Activated CD8-positive, alpha-beta memory T cell treated with anti-CD3 and anti-CD28 coated beads, Interleukin-2, amount 50 U/mL, for 4 hours (primary cell): ENCODE results near the gene CSF2.

Experiments
- DNase-seq: peaks from one replicate; pipeline ENCODE4 v3.0.0-alpha.2; 2020

Gene CSF2

DNA sequence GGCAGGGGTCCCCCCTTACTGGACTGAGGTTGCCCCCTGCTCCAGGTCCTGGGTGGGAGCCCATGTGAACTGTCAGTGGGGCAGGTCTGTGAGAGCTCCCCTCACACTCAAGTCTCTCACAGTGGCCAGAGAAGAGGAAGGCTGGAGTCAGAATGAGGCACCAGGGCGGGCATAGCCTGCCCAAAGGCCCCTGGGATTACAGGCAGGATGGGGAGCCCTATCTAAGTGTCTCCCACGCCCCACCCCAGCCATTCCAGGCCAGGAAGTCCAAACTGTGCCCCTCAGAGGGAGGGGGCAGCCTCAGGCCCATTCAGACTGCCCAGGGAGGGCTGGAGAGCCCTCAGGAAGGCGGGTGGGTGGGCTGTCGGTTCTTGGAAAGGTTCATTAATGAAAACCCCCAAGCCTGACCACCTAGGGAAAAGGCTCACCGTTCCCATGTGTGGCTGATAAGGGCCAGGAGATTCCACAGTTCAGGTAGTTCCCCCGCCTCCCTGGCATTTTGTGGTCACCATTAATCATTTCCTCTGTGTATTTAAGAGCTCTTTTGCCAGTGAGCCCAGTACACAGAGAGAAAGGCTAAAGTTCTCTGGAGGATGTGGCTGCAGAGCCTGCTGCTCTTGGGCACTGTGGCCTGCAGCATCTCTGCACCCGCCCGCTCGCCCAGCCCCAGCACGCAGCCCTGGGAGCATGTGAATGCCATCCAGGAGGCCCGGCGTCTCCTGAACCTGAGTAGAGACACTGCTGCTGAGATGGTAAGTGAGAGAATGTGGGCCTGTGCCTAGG lies at the start of gene CSF2:
Gene CSF2, plus strand, starts transcription at position 559 of the 783 bp plus-strand sequence. Its CDS starts 35 bp downstream, at position 594.
- no peak for DNase-seq

DNA sequence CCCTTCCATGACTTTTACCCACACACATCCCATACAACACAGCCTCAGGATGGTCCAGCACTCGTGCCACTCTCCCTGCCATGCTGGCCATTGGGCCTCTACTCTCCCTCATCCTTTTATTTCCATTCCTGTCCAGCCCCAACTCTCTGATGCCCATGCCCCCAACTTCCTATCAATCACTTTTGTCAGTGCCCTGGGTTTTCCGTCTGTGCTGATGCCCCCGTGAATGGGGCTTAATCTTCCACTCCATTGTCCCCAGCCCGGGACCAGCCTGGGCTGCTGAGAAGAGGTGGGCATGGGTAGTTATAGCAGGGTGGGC lies 49.5 kb upstream of the CSF2 start:
- no peak for DNase-seq

DNA sequence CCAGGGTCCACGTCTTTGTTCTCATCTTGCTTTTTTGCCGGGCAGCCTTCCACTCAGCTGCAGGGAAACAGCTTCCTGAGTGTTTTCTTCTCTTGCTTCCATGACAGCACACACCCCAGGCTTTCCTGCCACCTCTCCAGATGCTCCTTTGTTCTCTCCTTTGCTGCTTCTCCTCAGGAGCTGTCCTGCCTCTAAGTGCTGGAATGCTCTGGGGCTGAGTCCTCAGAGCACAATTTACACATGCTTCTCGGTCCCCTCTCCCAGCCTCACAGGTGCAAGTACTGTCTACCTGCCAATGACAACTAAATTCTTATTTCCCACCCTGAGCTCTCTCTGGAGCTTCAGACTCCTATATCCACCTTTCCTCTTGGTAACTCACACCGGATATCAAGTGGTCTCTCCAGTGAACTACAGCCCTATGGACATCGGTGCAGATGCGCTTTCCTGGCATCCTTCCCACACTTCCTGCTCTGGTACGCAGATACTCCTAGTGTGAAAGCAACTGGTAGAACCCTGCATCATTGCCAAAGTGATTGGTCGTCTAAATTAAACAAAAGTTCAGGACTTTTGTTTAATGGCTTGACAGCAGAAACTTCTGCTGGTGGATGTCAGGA lies 48.7 kb upstream of the CSF2 start:
- DNase-seq: no peak

DNA sequence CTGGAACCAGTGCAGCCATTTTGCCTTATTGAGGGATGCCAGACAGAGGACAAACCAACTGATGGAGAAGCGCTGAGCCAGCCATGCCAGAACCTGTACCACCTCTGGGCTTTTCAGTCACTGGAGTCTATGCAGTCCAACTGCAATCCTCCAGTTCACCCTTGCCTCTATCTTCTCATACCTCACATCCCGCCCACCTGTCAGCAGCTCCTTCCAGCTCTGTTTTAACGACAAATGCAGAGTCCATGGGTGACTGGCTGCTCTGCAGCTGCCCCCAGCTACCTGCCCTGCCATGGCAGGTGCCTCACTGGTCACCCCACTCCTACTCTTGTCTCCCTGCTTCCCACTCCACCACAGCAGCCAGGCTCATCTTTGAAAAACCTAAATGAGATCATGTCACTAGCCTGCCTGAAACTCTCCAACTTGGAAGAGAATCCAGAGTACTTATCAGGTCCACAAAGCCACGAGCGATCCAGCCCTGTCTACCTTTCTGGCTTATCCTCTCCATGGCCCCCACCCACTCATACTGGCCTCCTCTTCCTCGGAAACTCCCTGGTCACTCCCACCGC lies 48.1 kb upstream of the CSF2 start:
- DNase-seq: no peak

DNA sequence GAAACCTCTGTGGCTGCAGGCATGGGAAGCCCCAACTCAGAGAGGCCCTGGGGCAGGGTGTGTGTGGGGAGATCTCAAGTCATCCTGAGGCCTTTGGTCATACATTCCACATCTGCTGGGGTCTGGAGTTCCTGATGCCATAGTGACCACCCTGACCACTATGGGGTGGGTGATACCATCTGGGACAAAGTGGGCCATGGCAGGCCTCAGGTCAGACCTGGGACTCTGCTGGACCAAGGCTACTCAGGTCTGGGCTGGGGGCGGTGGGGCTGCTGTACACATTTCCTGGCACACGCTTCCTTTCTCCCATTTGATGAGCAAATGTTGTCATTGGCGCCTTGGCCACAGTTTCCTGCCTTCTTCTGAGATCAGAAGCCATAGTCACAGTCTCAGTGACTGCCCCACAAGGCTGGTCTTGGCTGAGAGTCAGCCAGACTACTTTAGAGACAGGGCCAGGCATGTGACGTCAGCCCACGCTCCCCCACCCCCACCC lies 47.0 kb upstream of the CSF2 start:
- peak; percentile 43 for DNase-seq

DNA sequence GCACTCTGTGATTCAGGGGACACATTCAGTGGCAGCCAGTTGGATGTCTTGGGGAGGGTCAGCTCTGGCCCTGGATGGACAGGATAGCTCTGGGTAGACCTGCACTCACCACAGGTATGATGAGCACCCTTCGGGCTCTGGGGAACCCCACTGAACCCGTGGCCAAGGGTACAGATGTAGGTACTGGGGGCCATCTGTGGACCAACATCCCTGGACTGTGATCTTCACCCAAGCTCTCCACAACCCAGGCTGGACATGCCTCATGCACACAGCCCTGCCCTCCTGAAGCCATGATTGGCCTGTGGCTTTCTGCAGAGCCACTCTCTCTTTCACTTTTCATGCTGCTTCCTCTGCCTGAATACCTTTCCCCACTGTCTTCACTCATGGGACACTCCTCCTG lies 46.6 kb upstream of the CSF2 start:
- no peak for DNase-seq

DNA sequence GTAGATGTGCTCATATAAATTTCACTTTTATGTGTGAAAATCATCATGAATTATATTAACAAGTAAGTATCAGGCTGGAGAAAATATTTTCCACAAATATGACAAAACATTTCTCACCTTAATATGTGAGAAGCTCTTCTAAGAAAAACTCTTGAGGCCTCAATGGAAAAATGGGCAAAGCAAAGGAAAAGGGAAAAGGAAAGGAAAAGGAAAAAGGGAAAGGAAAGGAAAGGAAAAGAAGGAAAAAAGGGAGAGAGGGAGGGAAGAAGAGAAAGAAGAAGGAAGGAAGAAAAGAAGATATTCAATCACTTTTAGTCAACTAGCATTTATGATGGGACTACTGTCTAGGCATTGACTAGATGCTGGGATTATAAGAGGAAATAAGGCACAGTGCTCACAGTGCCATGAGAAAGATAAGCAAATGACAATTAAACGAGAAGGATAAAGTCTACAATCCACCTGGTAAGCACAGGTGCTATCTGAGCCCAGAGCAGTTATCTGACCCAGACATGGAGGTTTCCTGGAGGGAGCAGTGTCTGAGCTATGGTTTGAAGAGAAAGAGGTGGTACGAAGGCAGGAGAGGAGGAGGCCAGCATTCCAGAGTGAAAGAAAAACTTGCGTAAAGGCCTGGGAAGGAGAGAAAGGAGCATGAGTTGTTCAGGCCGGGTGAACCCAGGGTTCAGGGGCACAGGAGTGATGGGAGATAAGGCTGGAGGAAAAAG lies 43.8 kb upstream of the CSF2 start:
- DNase-seq: no peak

DNA sequence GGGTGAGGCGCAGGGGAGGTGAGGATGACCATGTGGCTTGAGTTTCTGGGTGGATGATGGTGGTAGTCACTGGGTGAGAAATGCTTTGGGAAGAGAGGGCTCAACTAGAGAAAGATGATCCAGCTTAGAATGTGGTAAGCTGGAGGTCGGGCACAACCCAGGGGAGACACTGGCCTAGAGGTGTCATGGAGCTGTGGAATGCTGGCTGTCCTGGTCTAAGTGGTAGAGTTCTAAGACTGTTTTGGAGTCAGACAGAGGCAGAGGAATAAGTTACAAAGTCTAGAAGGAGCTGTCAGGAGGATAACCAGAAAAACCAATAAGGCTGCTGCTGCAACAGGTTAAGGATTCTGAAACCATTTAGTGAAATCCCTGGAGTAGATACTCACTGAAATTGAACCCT lies 43.0 kb upstream of the CSF2 start:
- no peak for DNase-seq

DNA sequence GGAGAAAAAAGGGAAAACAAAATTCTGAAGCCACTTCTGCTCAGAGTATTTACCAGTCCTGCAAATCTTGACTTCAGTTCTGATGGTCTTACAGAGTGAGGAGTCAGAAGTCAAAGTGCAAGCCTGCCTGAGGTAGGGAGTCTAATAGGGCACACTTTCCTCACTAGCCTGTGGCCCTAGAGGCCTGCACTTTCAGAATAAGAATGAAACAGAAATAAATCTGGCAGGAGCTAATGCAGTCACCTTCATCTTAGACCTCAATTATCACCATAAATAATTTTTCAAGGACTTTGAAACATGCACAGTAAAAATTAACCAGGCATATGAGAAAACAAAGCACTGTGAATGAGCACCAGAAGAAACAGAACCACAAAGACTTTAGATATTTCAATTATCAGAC lies 41.4 kb upstream of the CSF2 start:
- no peak for DNase-seq

DNA sequence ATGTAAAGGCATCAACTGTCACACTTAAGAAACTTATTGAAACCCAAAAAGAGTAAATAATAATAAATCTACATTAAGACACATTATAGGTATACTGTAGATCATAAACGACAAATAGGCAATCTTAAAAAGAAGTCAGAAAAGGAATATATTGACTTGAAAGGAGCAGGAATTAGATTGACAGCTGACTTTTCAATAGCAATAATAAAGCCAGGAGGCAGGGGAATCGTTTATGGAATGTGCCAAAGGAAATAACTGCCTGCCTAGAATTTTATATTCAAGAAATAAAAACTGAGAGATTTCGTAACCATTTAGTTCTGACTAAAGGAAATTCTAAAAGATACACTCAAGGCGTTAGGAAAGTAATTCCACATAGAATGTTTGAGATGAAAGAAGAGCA lies 40.5 kb upstream of the CSF2 start:
- no peak for DNase-seq

DNA sequence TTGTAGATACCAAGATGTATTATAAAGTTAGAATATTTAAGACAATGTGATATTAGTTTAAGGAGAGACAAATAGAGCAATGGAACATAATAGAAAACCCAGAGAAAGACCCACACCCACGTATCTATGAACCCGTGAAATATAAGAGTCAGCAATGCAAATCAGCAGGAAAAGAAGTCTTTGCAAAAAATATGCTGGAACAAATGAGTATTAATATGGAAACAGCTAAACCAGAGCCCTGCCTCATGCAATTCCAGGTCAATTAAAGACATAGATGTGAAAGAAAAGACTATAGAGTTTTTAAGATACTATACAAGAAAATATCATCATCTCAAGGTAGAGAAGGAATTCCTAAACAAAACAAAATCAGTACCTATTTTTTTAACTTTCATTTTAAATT lies 36.2 kb upstream of the CSF2 start:
- no peak for DNase-seq

DNA sequence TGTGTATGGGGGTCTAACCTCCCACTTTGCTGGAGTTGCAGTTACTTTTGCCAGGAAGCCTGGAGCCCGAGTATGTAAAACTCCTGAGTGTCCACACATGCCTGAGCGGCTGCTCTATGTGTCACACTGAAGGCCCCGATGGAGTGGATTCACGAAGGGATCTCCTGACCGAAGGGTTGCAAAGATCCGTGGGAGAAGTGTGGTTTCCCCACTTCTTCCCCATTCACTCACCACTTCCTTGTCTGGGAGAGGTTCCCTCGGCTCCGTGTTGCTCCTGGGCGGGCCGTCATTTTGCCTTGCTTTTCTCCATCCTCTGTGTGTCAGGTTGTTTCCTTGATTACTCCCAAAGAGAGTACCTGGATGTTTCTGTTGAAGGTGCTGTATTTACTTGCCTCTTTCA lies 29.4 kb upstream of the CSF2 start:
- no peak for DNase-seq

DNA sequence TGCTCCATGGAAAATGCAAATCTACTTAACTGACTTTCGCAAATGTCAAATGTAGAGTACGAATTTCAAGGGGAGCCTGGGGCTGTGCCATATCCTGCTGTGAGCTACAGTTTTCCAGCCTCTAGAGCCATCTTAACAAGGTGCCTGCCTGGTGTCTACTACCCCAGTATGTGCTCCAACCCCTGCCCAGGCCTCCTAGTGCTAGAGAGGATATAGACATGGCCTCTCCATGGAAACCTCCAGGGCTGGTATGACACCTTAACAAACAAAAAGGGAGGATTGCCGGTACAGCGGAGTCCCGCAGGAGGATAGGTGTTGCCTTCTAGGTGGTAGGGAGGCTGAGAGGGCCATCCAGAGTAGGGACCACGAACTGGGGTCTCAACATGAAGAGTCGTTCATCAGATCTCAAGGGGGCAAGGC lies 26.7 kb upstream of the CSF2 start:
- DNase-seq: peak; percentile 2

DNA sequence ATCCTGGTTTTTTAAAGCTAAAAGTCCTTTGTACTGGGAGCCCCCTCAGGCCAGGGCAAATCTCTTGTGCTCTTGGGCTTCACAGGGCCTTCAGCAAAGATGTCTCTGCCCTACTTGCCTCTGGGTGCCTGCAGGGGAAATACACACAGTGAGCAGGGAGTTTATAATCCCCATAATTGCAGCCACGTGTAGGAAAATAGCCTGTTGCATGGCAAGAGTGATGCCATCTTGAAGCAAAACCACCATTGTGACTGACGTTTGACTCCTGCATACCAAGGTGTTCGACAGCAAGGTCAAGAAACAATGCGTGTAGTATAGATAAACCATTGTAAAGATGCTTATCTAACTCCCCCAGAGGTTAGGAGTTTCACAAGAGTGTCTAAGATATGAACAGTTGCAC lies 24.5 kb upstream of the CSF2 start:
- DNase-seq: no peak

DNA sequence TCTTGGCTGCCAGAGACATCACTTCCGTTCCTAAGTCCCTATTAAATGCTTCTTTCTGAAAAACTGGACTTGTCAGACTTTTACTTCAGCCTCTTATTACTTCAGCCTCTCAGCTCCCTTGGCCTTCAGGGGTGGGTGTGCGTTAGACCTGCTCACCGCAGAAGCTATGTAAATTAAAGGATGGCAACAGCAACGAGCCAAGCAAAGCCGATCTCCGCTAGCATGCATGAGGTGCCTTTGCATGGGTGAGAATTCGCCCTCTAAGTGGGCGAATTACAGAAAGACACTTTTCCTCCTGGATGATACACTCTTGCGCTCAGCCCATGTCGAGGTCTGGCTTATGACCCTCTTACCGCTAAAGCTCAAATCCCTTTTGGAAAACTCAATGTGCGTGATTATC lies 24.0 kb upstream of the CSF2 start:
- no peak for DNase-seq

DNA sequence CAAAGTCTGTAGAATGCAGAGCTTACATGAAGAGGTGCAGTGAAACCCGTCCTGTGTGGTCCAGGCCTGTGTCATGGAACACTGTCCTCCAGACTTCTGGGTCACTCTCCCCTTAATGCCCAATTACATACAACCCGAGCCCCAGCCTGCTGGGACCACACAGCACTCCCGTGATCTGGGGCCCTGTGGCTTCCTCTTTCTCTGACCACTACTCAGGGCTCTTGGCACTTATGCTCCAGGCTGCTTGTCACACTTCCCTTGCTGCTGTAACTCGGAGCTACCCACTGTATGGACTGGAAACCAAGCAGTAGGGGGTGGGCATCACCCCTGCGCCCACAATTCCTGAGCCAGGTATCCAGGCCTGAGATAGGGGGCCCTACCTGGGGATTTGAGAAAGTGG lies 23.5 kb upstream of the CSF2 start:
- DNase-seq: no peak

DNA sequence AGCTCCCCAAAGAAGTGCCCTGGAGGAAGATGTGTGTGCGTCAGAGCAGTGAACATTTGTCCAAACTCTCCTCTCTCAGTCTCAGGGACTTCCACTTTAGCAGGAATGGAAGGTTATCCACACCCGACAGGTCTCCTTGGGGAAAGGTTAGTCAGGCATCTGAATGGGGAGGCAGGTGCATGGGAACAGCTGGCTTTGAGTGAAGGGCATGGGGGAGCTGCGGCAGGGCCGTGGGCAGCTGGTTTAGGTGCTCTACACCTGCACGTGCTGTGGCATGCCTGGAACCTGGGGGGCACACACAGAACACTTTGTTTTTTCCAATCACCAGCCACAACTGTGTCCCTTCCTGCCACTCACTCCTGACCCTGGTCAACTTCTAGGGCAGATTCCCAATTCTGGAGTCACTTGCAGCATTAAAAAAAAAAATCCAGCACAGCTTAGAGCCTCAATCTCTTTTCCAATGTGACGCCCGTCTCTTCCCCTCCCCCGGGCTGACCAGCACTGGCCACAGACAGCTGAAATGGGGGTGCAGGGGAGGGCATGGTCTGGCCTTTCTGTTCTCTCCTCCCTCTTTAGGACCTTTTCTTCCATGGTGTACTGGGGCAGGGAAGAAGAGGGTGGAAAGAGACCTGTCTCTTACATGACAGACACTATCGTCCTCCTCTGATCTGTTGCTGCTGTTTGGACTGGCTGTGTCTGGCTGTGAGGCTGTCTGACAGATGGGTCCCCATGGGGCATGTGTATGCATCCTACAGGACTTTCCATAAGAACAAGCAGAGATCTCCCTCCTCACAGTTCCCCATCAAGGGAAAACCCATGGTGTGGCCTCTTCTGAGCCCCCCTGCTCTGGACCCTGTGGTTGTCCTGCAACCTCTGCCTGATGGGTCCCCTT lies 22.7 kb upstream of the CSF2 start:
- DNase-seq: peak; percentile 3

DNA sequence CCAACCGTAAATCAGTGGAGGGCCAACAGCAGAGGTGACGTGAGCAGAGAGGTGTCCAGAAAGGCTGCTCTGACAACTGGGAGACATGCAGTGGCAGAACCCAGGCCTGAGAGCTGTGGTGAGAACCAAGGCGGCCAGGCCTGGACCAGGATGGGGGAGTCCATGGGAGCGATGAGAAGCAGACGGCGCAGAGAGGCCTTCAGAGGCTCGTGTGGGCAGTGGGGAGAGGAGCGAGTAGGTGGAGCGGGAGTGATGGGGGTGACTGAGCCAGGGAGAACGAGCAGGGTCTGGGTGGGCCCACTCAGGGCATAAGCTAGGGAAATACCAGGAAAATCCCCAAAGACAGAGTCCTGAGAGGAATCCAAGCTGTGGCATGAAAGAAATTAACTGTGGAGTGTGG lies 21.1 kb upstream of the CSF2 start:
- DNase-seq: no peak

DNA sequence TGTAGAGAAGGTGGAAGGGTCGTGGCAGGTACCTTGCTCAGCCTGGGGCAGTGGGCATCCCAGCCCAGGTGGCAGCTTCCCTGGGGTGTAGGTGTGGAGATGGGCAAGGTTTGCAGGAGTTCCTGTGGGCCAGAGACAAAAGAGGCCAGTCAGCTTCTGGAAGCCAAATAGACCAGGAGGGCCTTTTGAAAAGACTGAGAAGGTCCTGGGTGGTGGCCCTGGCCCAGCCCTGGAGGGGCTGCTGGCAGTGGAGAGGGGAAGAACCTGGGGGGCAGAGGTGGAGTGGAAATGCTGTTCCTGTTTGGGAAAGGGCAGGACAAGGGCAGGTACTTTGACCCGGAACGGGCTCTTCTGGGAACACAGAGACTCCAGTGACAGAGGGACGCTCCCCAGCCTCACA lies 20.1 kb upstream of the CSF2 start:
- DNase-seq: no peak

DNA sequence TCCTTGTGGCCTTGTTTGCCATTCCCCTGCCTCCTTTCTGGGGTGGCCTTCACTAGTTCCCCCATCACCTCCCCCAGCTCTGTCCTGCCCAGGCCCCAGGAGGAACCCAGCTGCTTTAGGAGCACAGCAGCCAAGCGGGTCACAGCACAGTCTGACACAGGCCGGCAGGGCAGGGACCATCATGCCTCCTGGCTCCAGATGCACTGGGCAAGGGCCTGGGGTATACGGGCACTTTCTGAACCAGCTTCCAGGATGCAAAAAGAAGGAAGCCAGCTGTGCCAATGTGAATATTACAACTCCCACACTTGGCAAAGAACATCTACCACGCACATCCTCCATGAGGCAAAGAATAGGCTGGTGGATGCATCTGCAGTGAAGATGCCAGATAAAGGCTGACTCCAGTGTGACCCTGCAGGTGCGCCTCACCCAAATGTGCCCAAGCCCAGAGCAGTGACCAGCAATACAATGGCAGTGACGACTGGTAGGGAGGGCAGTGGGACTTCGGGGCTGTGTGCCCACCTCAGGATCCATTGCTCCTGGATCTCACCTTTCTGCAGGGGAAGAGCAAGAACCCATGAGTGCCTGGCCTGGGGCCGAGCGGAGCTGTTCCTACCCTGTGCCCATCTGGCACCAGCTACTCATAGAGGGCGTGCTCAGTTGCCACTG lies 19.4 kb upstream of the CSF2 start:
- peak; percentile 11 for DNase-seq

DNA sequence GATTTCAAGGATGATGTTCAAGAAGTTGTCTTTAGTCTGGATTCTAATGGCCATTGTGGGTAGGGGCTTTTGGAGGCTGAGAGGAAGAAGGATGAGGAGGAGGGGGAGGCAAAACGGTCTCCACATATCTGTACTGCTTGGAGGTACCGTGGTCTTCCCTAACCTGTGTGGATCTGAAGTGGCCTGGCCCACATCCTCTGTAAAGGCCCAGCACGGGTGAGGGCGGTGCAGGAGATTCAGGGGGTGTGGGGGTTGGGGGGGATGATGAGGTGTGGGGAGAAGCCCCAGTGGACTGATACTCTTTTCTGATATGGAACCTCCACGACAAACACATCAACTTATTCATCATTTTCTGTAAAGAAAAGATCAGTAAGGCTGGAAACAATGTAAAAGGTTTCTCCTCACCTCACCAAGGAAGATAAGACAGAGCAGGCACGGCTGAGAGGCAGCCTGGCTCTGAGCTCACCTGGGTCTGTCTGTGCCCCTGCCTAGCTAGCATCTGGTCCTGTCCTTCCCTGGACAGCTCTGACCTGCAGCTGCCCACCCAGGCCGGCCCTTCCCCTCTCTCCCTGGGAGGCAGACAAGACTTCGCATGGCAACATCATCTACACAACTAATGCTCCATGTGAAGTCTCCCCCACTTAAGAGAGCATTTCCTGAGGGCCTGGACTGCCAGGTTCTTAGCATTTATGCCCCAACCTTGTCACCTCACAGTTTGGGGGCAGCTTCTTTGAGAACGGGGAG lies 18.7 kb upstream of the CSF2 start:
- DNase-seq: peak; percentile 11

DNA sequence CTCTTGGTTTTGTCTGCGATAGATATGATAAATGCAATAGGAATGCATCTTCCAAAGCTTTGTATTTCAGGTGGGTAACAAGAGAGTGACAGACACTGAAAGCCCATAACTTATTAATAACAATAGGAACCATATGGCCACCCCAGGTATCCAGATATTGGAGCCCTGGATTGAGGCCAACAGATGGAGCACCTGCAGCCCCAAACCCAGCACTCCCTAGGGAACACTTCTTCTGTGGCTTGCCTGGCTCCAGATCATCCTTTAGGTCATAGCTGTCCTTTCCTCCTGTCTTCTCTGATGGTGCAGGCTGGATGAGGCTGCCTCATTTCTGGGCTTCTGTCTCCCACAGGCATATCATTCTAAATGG lies 18.2 kb upstream of the CSF2 start:
- DNase-seq: no peak
